Activated naive CD4-positive, alpha-beta T cell (primary cell): ENCODE measurements around the gene MCCC1.
"Not testable (repeated sequence)": the region's sequence is repeated elsewhere in the genome, so short reads cannot be mapped to it uniquely, and the experiment has no call there.

Source experiments
- DNase-seq, 4 experiments: peaks; one replicate each; lab custom pipeline; 2025; lab: John Stamatoyannopoulos, UW

MCCC1 gene

GRCh38 chr3:183099026-183099837, at the start of gene MCCC1:
Gene MCCC1, minus strand, starts transcription at chr3:183099496. Its CDS starts 56 bp downstream, at chr3:183099440.
- peak; percentile 90 to 95 (median 94) for DNase-seq

GRCh38 chr3:183148056-183148455, 48.8 kb upstream of the MCCC1 start:
- DNase-seq, result no peak

- no peak for DNase-seq
Observed at GRCh38 chr3:183144363-183144762, 45.1 kb upstream of the MCCC1 start.

- DNase-seq, result no peak
Observed at GRCh38 chr3:183142199-183142598, 42.9 kb upstream of the MCCC1 start.

GRCh38 chr3:183134844-183135243, 35.5 kb upstream of the MCCC1 start:
- DNase-seq, result no peak

GRCh38 chr3:183132409-183132808, 33.1 kb upstream of the MCCC1 start:
- no peak for DNase-seq

GRCh38 chr3:183131735-183132134, 32.4 kb upstream of the MCCC1 start:
- no peak for DNase-seq

- no peak for DNase-seq
Observed at GRCh38 chr3:183131186-183131725, 32.0 kb upstream of the MCCC1 start.

GRCh38 chr3:183129243-183129642, 29.9 kb upstream of the MCCC1 start:
- DNase-seq, result no peak

GRCh38 chr3:183128709-183129108, 29.4 kb upstream of the MCCC1 start:
- no peak for DNase-seq

GRCh38 chr3:183123891-183124290, 24.6 kb upstream of the MCCC1 start:
- DNase-seq, result no peak

- no peak for DNase-seq
Observed at GRCh38 chr3:183122257-183122932, 23.1 kb upstream of the MCCC1 start.

GRCh38 chr3:183120538-183121215, 21.4 kb upstream of the MCCC1 start:
- DNase-seq, result no peak

- no peak for DNase-seq
Observed at GRCh38 chr3:183117056-183117455, 17.8 kb upstream of the MCCC1 start.

- DNase-seq, result peak in 3 of 4 experiments; percentile 14 to 47 (median 23)
Observed at GRCh38 chr3:183116025-183116614, 16.8 kb upstream of the MCCC1 start.

- DNase-seq, result no peak
Observed at GRCh38 chr3:183114384-183115178, 15.3 kb upstream of the MCCC1 start.

- DNase-seq, result not testable (repeated sequence)
Observed at GRCh38 chr3:183109847-183110246, 10.6 kb upstream of the MCCC1 start.

- no peak for DNase-seq
Observed at GRCh38 chr3:183108470-183108869, 9.2 kb upstream of the MCCC1 start.

- DNase-seq, result no peak
Observed at GRCh38 chr3:183108001-183108449, 8.7 kb upstream of the MCCC1 start.

GRCh38 chr3:183107372-183107771, 8.1 kb upstream of the MCCC1 start:
- not testable (repeated sequence) for DNase-seq

GRCh38 chr3:183106635-183107034, 7.3 kb upstream of the MCCC1 start:
- DNase-seq, result no peak
